Measurements from ENCODE around the gene BCL2L11.

The BCL2L11 gene

GRCh38 chr2:111157798-111158197, 37.1 kb downstream of the BCL2L11 start:
- Histone ChIP-seq H2AFZ (ENCODE audit: low read depth, low read length) (no peak overlapping the region), H3K4me1 (ENCODE audit: insufficient read depth, low read length) (peaks cover 29% of the 10 kb centered on the region), H3K9me3 (ENCODE audit: low read length) (peaks cover 2% of the 10 kb centered on the region), H3K4me3 (ENCODE audit: low read length) (no peak overlapping the region), H3K36me3 (ENCODE audit: insufficient read depth, low read length) (peaks cover 65% of the 10 kb centered on the region), H3K27me3 (ENCODE audit: insufficient read depth, low read length) (no peaks in the 10 kb centered on the region)

DNA sequence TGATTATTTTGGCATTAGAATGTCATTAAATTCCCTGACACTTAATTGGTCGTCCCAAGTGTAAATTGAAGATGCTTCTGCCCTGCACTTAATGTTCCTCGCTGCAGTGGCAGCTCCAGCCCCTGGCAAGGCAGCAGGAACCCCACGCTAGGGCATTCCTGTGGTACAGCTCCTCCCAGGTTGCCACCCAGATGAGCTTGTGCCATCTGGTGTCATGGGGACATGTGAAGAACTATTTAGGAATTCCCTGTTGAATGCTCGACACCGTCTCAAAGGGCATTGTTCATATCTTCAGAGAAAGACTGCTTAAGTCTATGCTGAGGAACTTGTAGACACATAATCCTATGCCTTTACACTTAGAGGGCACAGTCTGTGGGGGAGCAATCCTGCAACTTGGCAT, 38.9 kb downstream of the BCL2L11 start:
- H3K27me3 ChIP-seq (ENCODE audit: insufficient read depth, low read length), result no peaks in the 10 kb centered on the region
- H3K36me3 ChIP-seq (ENCODE audit: insufficient read depth, low read length), result peaks cover 66% of the 10 kb centered on the region

GRCh38 chr2:111160758-111161157, 40.0 kb downstream of the BCL2L11 start:
- no peaks in the 10 kb centered on the region for H3K27me3 ChIP-seq (ENCODE audit: insufficient read depth, low read length)

More for the DNA sequence above, 38.9 kb downstream of the BCL2L11 start:
- peaks cover 29% of the 10 kb centered on the region for H3K4me1 ChIP-seq (ENCODE audit: insufficient read depth, low read length)
- H2AFZ ChIP-seq (ENCODE audit: low read depth, low read length), result no peak overlapping the region
- H3K9me3 ChIP-seq (ENCODE audit: low read length), result no peaks in the 10 kb centered on the region
- no peak overlapping the region for H3K4me3 ChIP-seq (ENCODE audit: low read length)

GRCh38 chr2:111161971-111162370, 41.3 kb downstream of the BCL2L11 start:
- Histone ChIP-seq H3K4me1 (ENCODE audit: insufficient read depth, low read length) (peaks cover 11% of the 10 kb centered on the region), H3K27me3 (ENCODE audit: insufficient read depth, low read length) (no peaks in the 10 kb centered on the region), H3K4me3 (ENCODE audit: low read length) (no peak overlapping the region), H3K36me3 (ENCODE audit: insufficient read depth, low read length) (peaks cover 73% of the 10 kb centered on the region), H2AFZ (ENCODE audit: low read depth, low read length) (no peak overlapping the region), H3K9me3 (ENCODE audit: low read length) (peaks cover 3% of the 10 kb centered on the region)

More at GRCh38 chr2:111160758-111161157, 40.0 kb downstream of the BCL2L11 start:
- Histone ChIP-seq H3K9me3 (ENCODE audit: low read length) (no peaks in the 10 kb centered on the region), H3K36me3 (ENCODE audit: insufficient read depth, low read length) (peaks cover 73% of the 10 kb centered on the region), H3K4me3 (ENCODE audit: low read length) (no peak overlapping the region), H3K4me1 (ENCODE audit: insufficient read depth, low read length) (peaks cover 19% of the 10 kb centered on the region), H2AFZ (ENCODE audit: low read depth, low read length) (no peak overlapping the region)

DNA sequence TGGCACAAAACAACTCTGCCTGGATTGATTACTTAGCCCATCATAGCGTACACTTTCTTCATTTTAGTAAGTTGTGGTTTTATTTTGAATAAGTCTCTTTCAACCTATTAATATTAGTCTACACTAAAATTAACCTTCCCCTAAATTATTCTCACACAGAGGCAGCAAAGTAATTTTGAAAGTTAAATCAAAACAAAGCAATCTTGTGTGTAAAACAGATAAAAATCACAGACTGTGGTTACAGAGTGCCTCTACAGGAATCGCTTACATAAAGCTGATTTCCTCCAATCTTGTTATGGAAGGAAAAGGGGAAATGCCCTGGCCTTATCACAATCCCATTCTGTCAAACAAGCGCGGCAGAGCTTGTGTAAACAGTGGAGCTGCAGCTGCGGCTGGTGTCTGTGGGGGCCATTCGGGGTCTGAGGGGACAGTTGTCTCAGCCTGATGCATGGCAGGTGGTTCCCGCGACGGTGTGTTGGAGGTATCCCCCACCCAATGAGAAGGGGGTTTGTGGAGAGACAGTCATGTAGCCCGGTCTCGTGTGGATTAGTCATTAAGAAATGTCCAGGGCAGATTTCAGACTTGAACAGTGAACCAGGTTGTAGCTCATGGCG, 42.1 kb downstream of the BCL2L11 start:
- peaks cover 3% of the 10 kb centered on the region for H3K9me3 ChIP-seq (ENCODE audit: low read length)
- H3K36me3 ChIP-seq (ENCODE audit: insufficient read depth, low read length), result peaks cover 74% of the 10 kb centered on the region
- H3K4me3 ChIP-seq (ENCODE audit: low read length), result no peak overlapping the region
- no peaks in the 10 kb centered on the region for H3K27me3 ChIP-seq (ENCODE audit: insufficient read depth, low read length)
- no peak overlapping the region for H2AFZ ChIP-seq (ENCODE audit: low read depth, low read length)
- peaks cover 4% of the 10 kb centered on the region for H3K4me1 ChIP-seq (ENCODE audit: insufficient read depth, low read length)

DNA sequence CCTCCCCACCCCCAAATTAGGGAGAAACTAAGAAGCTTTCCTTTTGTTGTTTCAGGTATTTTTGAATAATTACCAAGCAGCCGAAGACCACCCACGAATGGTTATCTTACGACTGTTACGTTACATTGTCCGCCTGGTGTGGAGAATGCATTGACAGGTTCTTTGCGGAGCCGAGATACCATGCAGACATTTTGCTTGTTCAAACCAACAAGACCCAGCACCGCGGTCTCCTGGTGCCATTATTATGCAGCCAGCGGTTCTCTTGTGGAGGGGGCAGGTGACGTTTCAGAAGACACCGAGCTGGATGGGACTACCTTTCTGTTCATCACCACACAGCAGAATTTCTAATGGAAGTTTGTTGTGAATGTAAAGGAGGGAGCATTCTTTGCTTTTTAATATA, 43.4 kb downstream of the BCL2L11 start:
- Histone ChIP-seq H3K36me3 (ENCODE audit: insufficient read depth, low read length) (peaks cover 64% of the 10 kb centered on the region), H3K9me3 (ENCODE audit: low read length) (peaks cover 3% of the 10 kb centered on the region), H3K27me3 (ENCODE audit: insufficient read depth, low read length) (no peaks in the 10 kb centered on the region), H3K4me1 (ENCODE audit: insufficient read depth, low read length) (no peaks in the 10 kb centered on the region), H3K4me3 (ENCODE audit: low read length) (no peak overlapping the region), H2AFZ (ENCODE audit: low read depth, low read length) (no peak overlapping the region)

GRCh38 chr2:111165084-111165483, 44.4 kb downstream of the BCL2L11 start:
- Histone ChIP-seq H3K4me1 (ENCODE audit: insufficient read depth, low read length) (no peaks in the 10 kb centered on the region), H3K9me3 (ENCODE audit: low read length) (peaks cover 3% of the 10 kb centered on the region)

DNA sequence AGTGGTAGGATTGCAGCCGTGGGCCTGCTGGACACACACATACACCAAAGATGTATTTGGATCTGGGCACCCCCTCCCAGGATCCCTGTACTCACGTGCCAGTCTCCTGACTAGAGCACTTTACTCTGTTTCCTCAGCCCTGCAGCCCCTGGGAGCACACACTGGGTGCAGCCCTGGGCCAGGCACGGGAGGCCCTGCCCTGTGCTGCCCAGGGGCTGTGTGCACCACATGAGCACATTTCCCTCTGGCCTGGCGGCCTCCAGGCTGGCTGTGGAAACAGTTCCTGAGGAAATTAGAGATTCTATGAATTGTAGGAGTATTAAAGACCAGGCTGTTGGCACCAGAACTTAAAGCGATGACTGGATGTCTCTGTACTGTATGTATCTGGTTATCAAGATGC, 45.4 kb downstream of the BCL2L11 start:
- peaks cover 51% of the 10 kb centered on the region for H3K36me3 ChIP-seq (ENCODE audit: insufficient read depth, low read length)
- H3K4me3 ChIP-seq (ENCODE audit: low read length), result no peak overlapping the region
- peaks cover 3% of the 10 kb centered on the region for H3K9me3 ChIP-seq (ENCODE audit: low read length)
- no peaks in the 10 kb centered on the region for H3K4me1 ChIP-seq (ENCODE audit: insufficient read depth, low read length)
- no peaks in the 10 kb centered on the region for H3K27me3 ChIP-seq (ENCODE audit: insufficient read depth, low read length)
- H2AFZ ChIP-seq (ENCODE audit: low read depth, low read length), result no peak overlapping the region

More at GRCh38 chr2:111165084-111165483, 44.4 kb downstream of the BCL2L11 start:
- Histone ChIP-seq H3K4me3 (ENCODE audit: low read length) (no peak overlapping the region), H3K27me3 (ENCODE audit: insufficient read depth, low read length) (no peaks in the 10 kb centered on the region), H3K36me3 (ENCODE audit: insufficient read depth, low read length) (peaks cover 59% of the 10 kb centered on the region), H2AFZ (ENCODE audit: low read depth, low read length) (no peak overlapping the region)

DNA sequence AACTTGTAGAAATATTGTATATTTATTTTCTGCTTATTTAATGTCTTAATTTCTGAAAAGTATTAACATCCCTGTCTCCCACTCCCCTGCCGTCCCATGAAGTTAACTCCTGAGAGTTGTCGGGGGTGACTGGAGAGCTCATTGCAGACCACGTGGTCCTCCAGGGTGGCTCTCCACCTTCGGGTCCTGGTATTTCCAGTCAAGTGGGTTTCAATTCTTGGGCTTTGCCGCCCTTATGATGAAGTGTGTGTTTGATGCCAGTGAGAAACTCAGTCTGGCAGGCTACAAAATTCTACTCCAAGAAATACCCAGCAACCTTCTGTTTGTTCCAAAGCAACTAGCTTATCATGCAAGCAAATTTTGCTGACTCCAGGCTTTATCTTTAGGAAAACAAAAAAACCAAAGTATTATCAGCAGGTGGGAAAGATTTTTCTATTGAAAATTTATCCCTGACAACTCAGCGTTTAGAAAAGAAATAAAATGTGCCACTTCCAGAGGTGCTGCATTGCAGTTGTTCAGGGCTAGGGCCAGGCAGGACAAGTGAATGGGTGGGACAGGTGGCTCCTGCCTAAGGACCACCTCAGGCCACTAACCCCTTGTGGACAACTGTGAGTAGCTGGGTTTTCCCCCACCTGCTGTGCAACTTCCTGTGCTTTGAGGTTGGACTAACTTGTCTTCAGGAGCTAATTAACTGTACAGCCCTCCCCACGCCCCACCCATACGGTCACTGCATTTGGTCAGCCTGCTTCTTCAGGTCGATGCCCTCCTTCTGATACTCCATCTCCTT, 46.6 kb downstream of the BCL2L11 start:
- Histone ChIP-seq H3K4me1 (ENCODE audit: insufficient read depth, low read length) (no peaks in the 10 kb centered on the region), H3K4me3 (ENCODE audit: low read length) (no peak overlapping the region), H3K9me3 (ENCODE audit: low read length) (peaks cover 3% of the 10 kb centered on the region), H2AFZ (ENCODE audit: low read depth, low read length) (no peak overlapping the region), H3K36me3 (ENCODE audit: insufficient read depth, low read length) (peaks cover 40% of the 10 kb centered on the region), H3K27me3 (ENCODE audit: insufficient read depth, low read length) (no peaks in the 10 kb centered on the region)

GRCh38 chr2:111167863-111168162, 47.1 kb downstream of the BCL2L11 start:
- H2AFZ ChIP-seq (ENCODE audit: low read depth, low read length), result no peak overlapping the region
- no peak overlapping the region for H3K4me3 ChIP-seq (ENCODE audit: low read length)
- no peaks in the 10 kb centered on the region for H3K4me1 ChIP-seq (ENCODE audit: insufficient read depth, low read length)
- H3K27me3 ChIP-seq (ENCODE audit: insufficient read depth, low read length), result no peaks in the 10 kb centered on the region
- H3K36me3 ChIP-seq (ENCODE audit: insufficient read depth, low read length), result peaks cover 36% of the 10 kb centered on the region
- H3K9me3 ChIP-seq (ENCODE audit: low read length), result peaks cover 3% of the 10 kb centered on the region

DNA sequence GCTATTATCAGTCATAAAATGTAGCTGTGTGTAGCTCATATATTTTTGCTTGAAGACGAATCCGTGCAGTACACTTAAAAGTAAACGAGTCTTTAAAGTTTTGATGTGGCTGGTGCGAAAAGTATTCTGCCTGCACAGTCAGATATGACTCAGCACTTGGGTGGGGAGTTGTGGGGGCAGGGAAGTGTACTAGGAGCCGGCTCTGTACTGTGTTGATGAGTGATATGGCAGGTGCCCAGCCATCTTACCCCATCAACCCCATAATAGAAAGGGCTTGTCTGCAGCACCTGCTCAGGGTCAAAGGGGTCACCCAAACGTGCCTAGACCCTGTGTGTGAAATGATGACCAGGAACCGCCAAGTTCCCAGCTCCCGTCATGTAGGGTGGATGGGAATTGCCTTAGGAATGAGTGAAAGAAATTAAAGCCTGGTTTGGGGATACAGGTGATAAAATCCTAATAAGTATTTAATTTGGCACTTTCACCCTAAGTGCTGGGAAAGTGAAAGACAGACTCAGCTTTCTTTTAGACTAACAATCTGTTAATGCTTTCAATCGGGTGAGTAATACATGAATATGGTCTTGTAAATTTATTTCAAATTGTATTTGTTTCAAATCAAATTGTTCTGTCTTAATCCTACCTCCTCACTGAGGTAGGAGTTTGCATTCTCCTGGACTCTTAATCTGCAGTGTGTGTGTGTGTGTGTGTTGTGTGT, 48.0 kb downstream of the BCL2L11 start:
- Histone ChIP-seq H3K4me3 (ENCODE audit: low read length) (no peak overlapping the region), H3K36me3 (ENCODE audit: insufficient read depth, low read length) (peaks cover 32% of the 10 kb centered on the region), H3K27me3 (ENCODE audit: insufficient read depth, low read length) (no peaks in the 10 kb centered on the region), H3K9me3 (ENCODE audit: low read length) (peaks cover 3% of the 10 kb centered on the region), H2AFZ (ENCODE audit: low read depth, low read length) (no peak overlapping the region), H3K4me1 (ENCODE audit: insufficient read depth, low read length) (no peaks in the 10 kb centered on the region)

DNA sequence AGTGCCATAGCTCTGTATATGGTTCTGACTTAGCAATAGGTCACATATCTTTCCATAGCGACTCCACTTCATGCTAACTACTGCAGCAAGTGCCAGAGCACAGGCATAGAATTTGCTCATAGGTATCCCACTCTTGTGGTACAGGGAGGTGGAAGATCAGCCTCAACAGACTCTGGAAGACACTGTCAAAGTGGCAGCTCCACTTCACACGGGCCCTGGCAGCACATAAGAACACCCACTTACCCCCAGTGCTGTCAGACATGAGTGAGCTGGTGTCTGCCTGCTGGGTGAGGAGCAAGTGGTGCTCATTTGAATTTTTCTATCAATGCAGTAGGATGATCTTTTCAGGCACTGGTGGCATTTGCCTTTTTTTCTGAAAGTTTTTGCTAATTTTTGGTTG, 48.6 kb downstream of the BCL2L11 start:
- H3K36me3 ChIP-seq (ENCODE audit: insufficient read depth, low read length), result peaks cover 28% of the 10 kb centered on the region
- H3K4me1 ChIP-seq (ENCODE audit: insufficient read depth, low read length), result no peaks in the 10 kb centered on the region
- H3K4me3 ChIP-seq (ENCODE audit: low read length), result no peak overlapping the region
- no peaks in the 10 kb centered on the region for H3K27me3 ChIP-seq (ENCODE audit: insufficient read depth, low read length)
- H2AFZ ChIP-seq (ENCODE audit: low read depth, low read length), result no peak overlapping the region
- H3K9me3 ChIP-seq (ENCODE audit: low read length), result peaks cover 3% of the 10 kb centered on the region

DNA sequence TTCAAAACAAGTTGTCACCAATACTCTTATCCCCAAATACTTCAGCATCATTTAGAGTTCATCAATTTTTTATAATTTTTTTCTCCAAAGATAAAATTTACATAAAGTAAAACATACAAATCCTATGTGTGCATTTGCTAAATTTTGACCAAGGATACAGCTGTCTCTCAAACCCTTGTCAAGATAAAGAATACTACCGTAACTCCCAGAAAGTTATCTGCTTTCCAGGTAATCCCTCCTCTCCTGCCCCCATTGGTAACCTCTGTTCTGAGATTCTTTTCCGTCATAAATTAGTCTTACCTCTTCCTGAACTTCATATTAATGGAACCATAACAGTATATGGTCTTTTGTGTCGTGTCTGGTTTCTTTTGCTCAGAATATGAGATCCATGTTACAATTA, 49.2 kb downstream of the BCL2L11 start:
- Histone ChIP-seq H3K27me3 (ENCODE audit: insufficient read depth, low read length) (no peaks in the 10 kb centered on the region), H3K9me3 (ENCODE audit: low read length) (peaks cover 3% of the 10 kb centered on the region), H3K4me1 (ENCODE audit: insufficient read depth, low read length) (no peaks in the 10 kb centered on the region), H3K36me3 (ENCODE audit: insufficient read depth, low read length) (peaks cover 22% of the 10 kb centered on the region), H3K4me3 (ENCODE audit: low read length) (no peak overlapping the region), H2AFZ (ENCODE audit: low read depth, low read length) (no peak overlapping the region)
